GM19395 (cell line): ENCODE results near the gene FBXO46.
"Not testable (repeated sequence)": the region's sequence is repeated elsewhere in the genome, so short reads cannot be mapped to it uniquely, and the experiment has no call there.

Experiments used
- ATAC-seq: cut with Tn5 transposase; IDR thresholded peaks from one replicate; pipeline ENCODE4 v1.9.1; 2021; ENCODE audit warnings: mild to moderate bottlenecking, moderate library complexity; ENCODE audit not compliant: unreplicated experiment

The FBXO46 gene

GRCh38 chr19:45729800-45730290 lies 851 bp downstream of the FBXO46 start:
- no peak for ATAC-seq

DNA sequence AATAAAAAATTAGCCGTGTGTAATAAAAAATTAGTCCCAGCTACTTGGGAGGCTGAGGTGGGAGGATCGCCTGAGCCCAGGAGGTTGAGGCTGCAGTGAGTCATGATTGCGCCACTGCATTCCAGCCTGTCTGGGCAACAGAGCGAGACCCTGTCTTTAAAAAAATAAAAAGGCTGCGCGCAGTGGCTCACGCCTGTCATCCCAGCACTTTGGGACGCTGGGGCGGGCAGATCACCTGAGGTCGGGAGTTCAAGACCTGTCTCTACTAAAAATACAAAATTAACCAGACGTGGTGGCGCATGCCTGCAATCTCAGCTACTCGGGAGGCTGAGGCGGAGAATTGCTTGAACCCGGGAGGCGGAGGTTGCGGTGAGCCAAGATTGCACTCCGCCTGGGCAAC lies 2.0 kb downstream of the FBXO46 start:
- ATAC-seq: not testable (repeated sequence)

- ATAC-seq: not testable (repeated sequence)
These were observed 10.6 kb downstream of the FBXO46 start for GRCh38 chr19:45720065-45720464.

- no peak for ATAC-seq
These were observed 12.6 kb downstream of the FBXO46 start for GRCh38 chr19:45717983-45718650.

GRCh38 chr19:45717131-45717982 lies 13.3 kb downstream of the FBXO46 start:
- ATAC-seq: peak; percentile 95

- ATAC-seq: no peak
These were observed 14.2 kb downstream of the FBXO46 start for GRCh38 chr19:45716359-45717130.

GRCh38 chr19:45715139-45715538 lies 15.6 kb downstream of the FBXO46 start:
- ATAC-seq: no peak

GRCh38 chr19:45713141-45713540 lies 17.6 kb downstream of the FBXO46 start:
- ATAC-seq: no peak

GRCh38 chr19:45712699-45713067 lies 18.0 kb downstream of the FBXO46 start:
- ATAC-seq: no peak

DNA sequence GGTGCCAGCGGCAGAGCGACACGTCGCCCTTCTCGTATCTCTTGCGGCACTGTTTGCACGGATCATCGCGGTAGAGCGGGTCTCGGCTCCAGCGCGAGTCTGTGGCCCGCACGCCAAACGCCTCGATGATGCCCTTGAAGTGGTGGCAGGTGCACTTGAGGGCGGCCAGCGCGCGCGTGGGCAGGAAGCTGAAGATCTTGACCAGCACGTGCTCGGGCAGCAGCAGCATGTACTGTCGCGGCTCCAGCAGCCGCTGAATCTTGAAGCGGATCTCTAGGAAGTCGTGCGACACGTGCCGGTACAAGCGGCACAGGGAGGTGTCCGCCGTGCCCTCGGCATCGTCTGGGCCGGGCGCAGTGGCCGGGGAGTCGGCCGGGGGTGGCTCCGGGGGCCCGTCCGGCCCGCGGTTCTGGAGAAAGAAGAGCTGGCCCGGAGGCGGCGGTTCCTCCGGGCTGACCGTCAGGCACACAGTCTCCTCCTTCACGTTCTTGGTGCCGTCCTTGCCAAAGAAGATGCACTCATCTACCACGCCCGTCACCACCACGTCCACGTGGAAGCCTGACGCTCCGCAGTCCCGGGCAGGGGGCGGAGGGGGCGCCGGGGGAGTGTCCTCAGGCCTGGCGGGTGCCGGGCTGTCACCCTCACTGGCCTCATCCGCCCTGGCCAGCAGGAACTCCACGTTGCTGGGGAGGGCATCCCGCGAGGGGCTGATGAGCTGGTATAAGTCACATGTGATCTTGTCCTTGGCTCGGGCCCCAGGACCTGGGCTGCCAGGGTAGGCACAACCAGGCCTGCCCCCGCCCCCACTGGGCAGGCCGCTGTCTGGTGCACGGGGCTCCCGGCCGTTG lies 18.6 kb downstream of the FBXO46 start:
- ATAC-seq: no peak

- no peak for ATAC-seq
These were observed 20.2 kb downstream of the FBXO46 start for GRCh38 chr19:45710356-45711130.

DNA sequence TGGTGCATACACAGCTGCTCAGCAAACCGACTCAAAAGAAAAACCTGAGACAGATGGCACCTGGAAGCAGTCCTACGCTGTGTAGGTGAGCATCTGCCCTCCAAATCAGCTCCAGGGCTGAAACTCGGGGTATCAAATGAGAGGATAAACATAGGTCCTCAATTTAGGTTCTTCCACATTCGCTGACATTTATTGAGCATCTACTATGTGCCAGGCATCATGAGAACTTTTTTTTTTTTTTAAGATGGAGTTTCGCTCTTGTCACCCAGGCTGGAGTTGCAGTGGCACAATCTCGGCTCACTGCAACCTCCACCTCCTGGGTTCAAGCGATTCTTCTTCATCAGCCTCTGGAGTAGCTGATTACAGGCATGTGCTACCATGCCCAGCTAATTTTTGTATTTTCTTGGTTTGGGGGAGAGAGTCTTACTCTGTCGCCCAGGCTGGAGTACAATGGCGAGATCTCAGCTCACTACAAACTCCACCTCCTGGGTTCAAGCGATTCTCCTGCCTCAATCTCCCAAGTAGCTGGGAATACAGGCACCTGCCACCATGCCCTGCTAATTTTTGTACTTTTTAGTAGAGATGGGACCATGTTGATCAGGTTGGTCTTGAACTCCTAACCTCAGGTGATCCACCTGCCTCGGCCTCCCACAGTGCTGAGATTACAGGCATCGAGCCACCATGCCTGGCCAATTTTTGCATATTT lies 24.8 kb downstream of the FBXO46 start:
- ATAC-seq: no peak

DNA sequence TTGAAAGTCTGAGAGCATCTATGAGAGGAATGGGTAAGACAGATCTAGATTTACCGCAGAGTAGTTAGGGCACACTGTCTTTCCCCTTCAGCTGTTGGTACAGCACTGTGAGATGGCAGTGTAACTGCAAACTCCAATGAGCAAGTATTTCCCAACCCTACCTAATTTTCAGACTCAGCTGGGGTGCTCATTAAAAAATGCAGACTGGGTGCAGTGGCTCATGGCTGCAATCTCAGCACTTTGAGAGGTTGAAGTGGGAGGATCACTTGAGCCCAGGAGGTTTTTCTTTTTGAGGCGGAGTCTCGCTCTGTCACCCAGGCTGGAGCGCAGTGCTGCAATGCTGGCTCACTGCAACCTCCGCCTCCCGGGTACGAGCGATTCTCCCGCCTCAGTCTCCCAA lies 25.6 kb downstream of the FBXO46 start:
- no peak for ATAC-seq

- no peak for ATAC-seq
These were observed 29.0 kb downstream of the FBXO46 start for GRCh38 chr19:45701676-45702075.

GRCh38 chr19:45693106-45693788 lies 37.4 kb downstream of the FBXO46 start:
- ATAC-seq: no peak

DNA sequence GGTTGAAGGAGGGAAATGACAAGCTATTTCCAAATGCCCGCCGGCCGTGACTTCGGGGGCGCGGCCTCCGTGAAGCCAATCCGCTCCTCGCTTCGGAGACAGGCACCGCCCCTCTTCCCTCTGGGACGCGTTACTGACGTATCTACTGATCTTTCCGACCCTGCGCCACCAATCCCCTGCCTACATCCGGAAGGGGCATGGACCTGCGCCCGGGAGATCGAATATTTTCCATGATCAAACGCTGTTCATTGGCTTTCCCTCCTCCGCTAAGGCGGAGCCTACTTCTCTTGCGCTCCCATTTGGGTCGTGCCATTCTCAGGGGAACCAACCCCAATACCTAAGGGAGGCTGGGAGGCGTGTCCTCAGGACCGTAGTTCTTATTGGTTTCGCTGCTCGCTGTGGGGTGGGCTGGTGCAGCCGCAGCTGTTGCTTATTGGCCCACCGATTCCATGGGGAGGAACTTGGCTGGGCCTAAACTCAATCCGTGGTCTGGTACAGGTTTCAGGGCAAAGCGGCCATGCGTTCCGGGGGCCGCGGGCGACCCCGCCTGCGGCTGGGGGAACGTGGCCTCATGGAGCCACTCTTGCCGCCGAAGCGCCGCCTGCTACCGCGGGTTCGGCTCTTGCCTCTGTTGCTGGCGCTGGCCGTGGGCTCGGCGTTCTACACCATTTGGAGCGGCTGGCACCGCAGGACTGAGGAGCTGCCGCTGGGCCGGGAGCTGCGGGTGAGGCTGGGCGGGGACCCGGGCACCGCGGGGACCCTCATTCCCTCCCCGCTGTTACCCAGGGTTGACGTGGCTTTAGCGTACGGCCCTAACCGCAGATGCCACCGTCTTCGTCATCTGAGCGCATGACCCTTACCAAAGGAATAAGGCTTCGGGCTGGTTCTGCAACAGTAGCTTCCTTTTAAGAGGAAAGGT lies 38.2 kb downstream of the FBXO46 start, which contains the start of gene QPCTL:
QPCTL (plus strand) TSS at position 480 of the 919 bp plus-strand sequence; CDS start at position 518, 38 bp downstream.
- peak; percentile 86 for ATAC-seq

DNA sequence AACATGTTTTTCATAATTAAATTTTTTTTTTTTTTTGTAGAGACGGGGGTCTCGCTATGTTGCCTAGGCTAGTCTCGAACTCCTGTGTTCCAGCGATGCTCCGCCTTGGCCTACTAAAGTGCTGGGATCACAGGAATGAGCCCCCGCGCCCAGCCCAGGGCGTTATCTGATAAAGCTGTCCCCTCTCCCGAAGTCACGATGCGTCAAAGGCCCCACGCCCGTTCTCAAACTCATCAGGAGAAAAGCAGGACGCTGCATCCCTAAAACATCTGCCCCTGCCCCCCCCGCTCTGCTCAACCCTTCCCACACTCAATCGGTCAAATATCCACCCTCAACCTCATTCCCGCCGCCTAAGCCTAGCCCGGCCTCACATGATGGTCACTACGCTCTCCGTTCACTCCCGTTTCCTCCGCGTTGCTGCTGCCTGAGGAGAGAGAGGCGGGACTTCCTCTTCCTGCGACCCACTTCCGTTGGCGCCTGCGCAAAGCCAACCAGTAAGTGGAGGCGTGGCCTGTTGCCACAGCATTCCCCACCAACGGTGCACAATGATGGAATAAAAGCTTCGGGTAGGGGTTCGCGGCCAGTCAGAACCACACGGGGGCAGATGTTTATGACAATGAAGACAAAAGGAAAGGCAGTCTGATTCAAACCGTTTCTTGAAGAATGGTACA lies 39.0 kb downstream of the FBXO46 start, which contains the start of gene SNRPD2:
SNRPD2 (minus strand) TSS at position 438 of the 671 bp plus-strand sequence; CDS start at position 373, 65 bp downstream.
- ATAC-seq: peak; percentile 62
